Myocyte (in vitro differentiated cells): ENCODE data around the gene HKDC1. TPM values are rescaled to one million over a fixed set of nuclear protein-coding genes. Genes with fewer than 3 reads are reported as not detected.

Experiments used
- DNase-seq: peaks from one replicate; pipeline ENCODE4 v3.0.0-alpha.2; 2012; ENCODE audit warnings: low read depth
- total RNA-seq: library from RNA; depleted of rRNA; stranded (reverse); fragments of >200 nt; gene quantifications from 2 replicates; pipeline ENCODE4 v1.2.3, GENCODE V29; 2014

The HKDC1 gene
- total RNA-seq, 1 donor from 2014 or later, result 0.11 TPM

GRCh38 chr10:69216577-69217118 lies 3.5 kb upstream of the HKDC1 start:
- DNase-seq, result no peak

GRCh38 chr10:69217119-69217754 lies 2.9 kb upstream of the HKDC1 start:
- DNase-seq, result peak; percentile 72

GRCh38 chr10:69218831-69219230 lies 1.3 kb upstream of the HKDC1 start:
- DNase-seq, result no peak

GRCh38 chr10:69220507-69220906 lies 375 bp downstream of the HKDC1 start:
- no peak for DNase-seq

GRCh38 chr10:69222157-69223027 lies 2.3 kb downstream of the HKDC1 start:
- DNase-seq, result peak; percentile 54

- no peak for DNase-seq
These were observed 2.9 kb downstream of the HKDC1 start for GRCh38 chr10:69223028-69223342.

GRCh38 chr10:69224862-69225657 lies 4.9 kb downstream of the HKDC1 start:
- no peak for DNase-seq

GRCh38 chr10:69225681-69226080 lies 5.5 kb downstream of the HKDC1 start:
- no peak for DNase-seq

GRCh38 chr10:69226919-69227450 lies 6.9 kb downstream of the HKDC1 start:
- DNase-seq, result no peak

GRCh38 chr10:69228151-69228550 lies 8.0 kb downstream of the HKDC1 start:
- no peak for DNase-seq

GRCh38 chr10:69229616-69229916 lies 9.4 kb downstream of the HKDC1 start:
- DNase-seq, result no peak

- no peak for DNase-seq
These were observed 10.0 kb downstream of the HKDC1 start for GRCh38 chr10:69230128-69230527.

- DNase-seq, result peak; percentile 80
These were observed 12.1 kb downstream of the HKDC1 start for GRCh38 chr10:69232252-69232651.

- no peak for DNase-seq
These were observed 12.8 kb downstream of the HKDC1 start for GRCh38 chr10:69232736-69233480.

GRCh38 chr10:69234447-69234846 lies 14.3 kb downstream of the HKDC1 start:
- peak; percentile 50 for DNase-seq

GRCh38 chr10:69237528-69238159 lies 17.5 kb downstream of the HKDC1 start:
- peak; percentile 85 for DNase-seq

- DNase-seq, result no peak
These were observed 19.0 kb downstream of the HKDC1 start for GRCh38 chr10:69239136-69239535.

GRCh38 chr10:69239816-69240434 lies 19.8 kb downstream of the HKDC1 start:
- peak; percentile 18 for DNase-seq

GRCh38 chr10:69240455-69240854 lies 20.3 kb downstream of the HKDC1 start:
- DNase-seq, result no peak

- DNase-seq, result peak; percentile 78
These were observed 21.4 kb downstream of the HKDC1 start for GRCh38 chr10:69241575-69241974.
